OCI-LY1 (cell line): ENCODE data around the gene AMMECR1L.

Source experiments
- H2AFZ ChIP-seq: fragments of 200-600 bp; sonication (generic), shearing (Covaris generic); 2 replicates; pipeline ENCODE4 v1.6.0; 2014; ENCODE audit warnings: antibody characterized with exemption, mild to moderate bottlenecking, low read length
- H3F3A ChIP-seq: fragments of 200-600 bp; sonication (generic), shearing (Covaris generic); 2 replicates; pipeline ENCODE4 v1.6.0; 2014; ENCODE audit warnings: mild to moderate bottlenecking, antibody characterized with exemption, low read length, moderate library complexity; ENCODE audit not compliant: insufficient read depth
- H3K27ac ChIP-seq: fragments of 200-600 bp; sonication (generic); 2 replicates; pipeline ENCODE4 v1.5.1; 2014; ENCODE audit warnings: low read length, mixed run types, mild to moderate bottlenecking, low read depth; ENCODE audit not compliant: poor library complexity, severe bottlenecking
- H3K27me3 ChIP-seq: fragments of 200-600 bp; sonication (generic); 2 replicates; pipeline ENCODE4 v1.6.0; 2014; ENCODE audit warnings: antibody characterized with exemption, mild to moderate bottlenecking, low read length, moderate library complexity; ENCODE audit not compliant: insufficient read depth
- H3K36me3 ChIP-seq: fragments of 200-600 bp; sonication (generic); 2 replicates; pipeline ENCODE4 v1.6.1; 2014; ENCODE audit warnings: mild to moderate bottlenecking, antibody characterized with exemption, low read length, moderate library complexity, mixed read lengths; ENCODE audit not compliant: insufficient read depth
- H3K4me1 ChIP-seq: fragments of 200-600 bp; sonication (generic); 2 replicates; pipeline ENCODE4 v1.5.1; 2014; ENCODE audit warnings: mild to moderate bottlenecking, low read length, moderate library complexity; ENCODE audit not compliant: insufficient read depth, severe bottlenecking
- H3K4me2 ChIP-seq: fragments of 200-600 bp; sonication (generic), shearing (Covaris generic); 2 replicates; pipeline ENCODE4 v1.6.1; 2014; ENCODE audit warnings: low read length
- H3K4me3 ChIP-seq: fragments of 200-600 bp; sonication (generic); 2 replicates; pipeline ENCODE4 v1.5.1; 2014; ENCODE audit warnings: low read length, low read depth, mild to moderate bottlenecking, mixed read lengths; ENCODE audit not compliant: poor library complexity, severe bottlenecking
- H3K79me2 ChIP-seq: fragments of 200-600 bp; shearing (Covaris generic); 2 replicates; pipeline ENCODE4 v1.6.1; 2016; ENCODE audit warnings: mixed run types, low read length, mixed read lengths; ENCODE audit not compliant: insufficient read depth
- H3K9ac ChIP-seq: fragments of 200-600 bp; sonication (generic), shearing (Covaris generic); 2 replicates; pipeline ENCODE4 v1.6.1; 2014; ENCODE audit warnings: mild to moderate bottlenecking, low read length, mixed read lengths
- H3K9me2 ChIP-seq: fragments of 200-600 bp; sonication (generic), shearing (Covaris generic); 2 replicates; pipeline ENCODE4 v1.6.1; 2014; ENCODE audit warnings: low read depth, mild to moderate bottlenecking, low read length, mixed read lengths
- H3K9me3 ChIP-seq: fragments of 200-600 bp; shearing (Covaris generic); 2 replicates; pipeline ENCODE4 v1.6.1; 2014; ENCODE audit warnings: low read length, mixed read lengths
- H4K20me1 ChIP-seq: fragments of 200-600 bp; sonication (generic), shearing (Covaris generic); 2 replicates; pipeline ENCODE4 v1.6.0; 2016; ENCODE audit warnings: mild to moderate bottlenecking, low read length; ENCODE audit not compliant: insufficient read depth
- EZH2 ChIP-seq: fragments of 200-600 bp; sonication (generic), shearing (Covaris generic); IDR thresholded peaks from 2 replicates; pipeline ENCODE4 v1.8.0; 2017; ENCODE audit warnings: borderline replicate concordance, mixed run types, mild to moderate bottlenecking, antibody characterized with exemption, low read length, moderate library complexity, mixed read lengths
- TF ChIP-seq, protein P1 (sequence below): fragments of 200-600 bp; sonication (generic), shearing (Covaris generic); IDR thresholded peaks from 2 replicates; pipeline ENCODE4 v1.5.1; 2017; ENCODE audit warnings: mild to moderate bottlenecking, antibody characterized with exemption, low read length, moderate library complexity, mixed read lengths

AMMECR1L gene

DNA sequence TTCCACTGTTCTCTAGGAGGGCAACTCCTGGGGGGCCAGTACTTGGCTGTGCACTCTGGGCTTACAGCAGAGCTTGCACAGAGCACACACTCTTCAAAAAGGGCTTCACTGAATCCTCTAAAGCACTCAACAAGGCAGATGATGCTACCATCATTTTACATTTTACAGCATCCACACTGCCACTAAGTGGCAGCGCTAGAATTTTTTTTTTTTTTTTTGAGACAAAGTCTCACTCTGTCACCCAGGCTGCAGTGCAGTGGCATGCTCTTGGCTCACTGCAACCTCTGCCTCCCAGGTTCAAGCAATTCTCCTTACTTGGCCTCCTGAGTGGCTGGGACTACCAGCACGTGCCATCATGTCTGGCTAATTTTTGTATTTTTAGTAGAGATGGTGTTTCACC, 8.6 kb downstream of the AMMECR1L start:
- Histone ChIP-seq H3K79me2 (peaks cover 49% of the 10 kb centered on the region), H3K4me1 (peaks cover 12% of the 10 kb centered on the region), H3K27me3 (no peaks in the 10 kb centered on the region), H3K9me2 (no peaks in the 10 kb centered on the region), H3F3A (no peaks in the 10 kb centered on the region), H3K4me2 (no peak overlapping the region), H3K36me3 (peaks cover 59% of the 10 kb centered on the region), H3K4me3 (no peak overlapping the region), H2AFZ (no peak overlapping the region), H3K9me3 (no peaks in the 10 kb centered on the region), H3K27ac (no peak overlapping the region), H3K9ac (no peak overlapping the region), H4K20me1 (no peaks in the 10 kb centered on the region)
- TF ChIP-seq, protein P1, sequence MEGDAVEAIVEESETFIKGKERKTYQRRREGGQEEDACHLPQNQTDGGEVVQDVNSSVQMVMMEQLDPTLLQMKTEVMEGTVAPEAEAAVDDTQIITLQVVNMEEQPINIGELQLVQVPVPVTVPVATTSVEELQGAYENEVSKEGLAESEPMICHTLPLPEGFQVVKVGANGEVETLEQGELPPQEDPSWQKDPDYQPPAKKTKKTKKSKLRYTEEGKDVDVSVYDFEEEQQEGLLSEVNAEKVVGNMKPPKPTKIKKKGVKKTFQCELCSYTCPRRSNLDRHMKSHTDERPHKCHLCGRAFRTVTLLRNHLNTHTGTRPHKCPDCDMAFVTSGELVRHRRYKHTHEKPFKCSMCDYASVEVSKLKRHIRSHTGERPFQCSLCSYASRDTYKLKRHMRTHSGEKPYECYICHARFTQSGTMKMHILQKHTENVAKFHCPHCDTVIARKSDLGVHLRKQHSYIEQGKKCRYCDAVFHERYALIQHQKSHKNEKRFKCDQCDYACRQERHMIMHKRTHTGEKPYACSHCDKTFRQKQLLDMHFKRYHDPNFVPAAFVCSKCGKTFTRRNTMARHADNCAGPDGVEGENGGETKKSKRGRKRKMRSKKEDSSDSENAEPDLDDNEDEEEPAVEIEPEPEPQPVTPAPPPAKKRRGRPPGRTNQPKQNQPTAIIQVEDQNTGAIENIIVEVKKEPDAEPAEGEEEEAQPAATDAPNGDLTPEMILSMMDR, result no peak
- TF ChIP-seq EZH2, result no peak

DNA sequence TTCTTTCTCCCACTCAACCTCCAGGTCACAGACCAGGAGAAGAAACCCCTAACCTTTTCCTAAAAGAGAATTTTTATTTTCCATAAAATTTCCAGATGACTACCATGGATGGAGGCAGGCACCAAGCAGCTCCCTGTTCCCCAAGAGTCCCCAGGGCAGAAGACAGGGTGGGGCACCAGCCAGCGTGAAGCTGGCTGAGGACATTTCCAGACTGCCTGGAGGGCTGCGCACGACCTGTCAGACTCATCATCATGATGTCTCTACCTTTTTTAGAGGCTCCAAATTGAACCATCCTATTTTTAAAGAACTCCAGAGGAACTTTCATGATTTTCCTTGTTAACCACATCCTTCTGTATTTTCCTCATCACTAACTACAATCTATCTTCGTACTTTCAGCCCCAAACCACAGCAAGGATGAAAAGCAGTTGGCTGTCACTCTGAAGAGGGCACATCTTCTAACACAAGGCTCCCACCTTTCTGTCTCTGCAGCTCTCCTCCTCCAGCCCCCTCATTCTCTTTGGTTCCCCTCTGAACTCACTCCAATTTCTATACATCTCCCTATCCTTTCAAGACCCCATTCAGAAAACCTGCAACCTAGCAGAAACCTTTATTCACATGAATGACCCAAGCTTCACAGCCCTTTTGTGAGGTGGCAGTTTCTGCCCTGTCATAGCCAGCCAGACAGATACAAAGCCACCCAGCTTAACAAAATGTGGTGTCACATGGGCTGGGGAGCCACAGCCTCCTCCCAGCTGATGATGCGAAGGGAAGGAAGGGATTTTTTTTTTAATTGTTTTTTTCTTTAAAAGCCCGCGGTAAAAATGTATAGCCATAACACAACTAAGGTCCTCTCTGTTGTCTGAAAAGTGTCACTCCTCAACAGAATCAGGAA, 11.1 kb downstream of the AMMECR1L start:
- Histone ChIP-seq H3K4me3 (no peak overlapping the region), H3K4me1 (peaks cover 12% of the 10 kb centered on the region), H3K9me2 (no peaks in the 10 kb centered on the region), H3K9me3 (no peaks in the 10 kb centered on the region), H3K4me2 (no peak overlapping the region), H2AFZ (no peak overlapping the region), H3K9ac (no peak overlapping the region), H4K20me1 (no peaks in the 10 kb centered on the region), H3K27me3 (no peaks in the 10 kb centered on the region), H3K27ac (peak overlapping the region; percentile 4), H3F3A (no peaks in the 10 kb centered on the region), H3K79me2 (peaks cover 31% of the 10 kb centered on the region), H3K36me3 (peaks cover 57% of the 10 kb centered on the region)
- TF ChIP-seq, protein P1, result no peak
- no peak for TF ChIP-seq EZH2

- TF ChIP-seq EZH2, result no peak
- TF ChIP-seq, protein P1, result no peak
- peaks cover 57% of the 10 kb centered on the region for H3K36me3 ChIP-seq
- H3K4me1 ChIP-seq, result peaks cover 12% of the 10 kb centered on the region
Observed at GRCh38 chr2:127873707-127874303, 12.0 kb downstream of the AMMECR1L start.

More at GRCh38 chr2:127873707-127874303, 12.0 kb downstream of the AMMECR1L start:
- Histone ChIP-seq H3K9ac (no peak overlapping the region), H3K9me2 (no peaks in the 10 kb centered on the region), H3K4me3 (no peak overlapping the region), H3K79me2 (peaks cover 24% of the 10 kb centered on the region), H3K9me3 (no peaks in the 10 kb centered on the region), H3F3A (no peaks in the 10 kb centered on the region), H3K27me3 (no peaks in the 10 kb centered on the region), H4K20me1 (no peaks in the 10 kb centered on the region), H3K4me2 (no peak overlapping the region), H2AFZ (no peak overlapping the region), H3K27ac (no peak overlapping the region)
